SU-DHL-6 (cell line): ENCODE results near the gene CACTIN.

Experiments used
- EZH2phosphoT487 ChIP-seq: fragments of 200-600 bp; sonication (generic), shearing (Covaris generic); conservative IDR thresholded peaks from 2 replicates; pipeline ENCODE4 v1.6.1; 2018; ENCODE audit warnings: mild to moderate bottlenecking, antibody characterized with exemption, low read length, moderate library complexity, mixed read lengths
- TF ChIP-seq, protein P1 (sequence below): fragments of 200-600 bp; sonication (generic); IDR thresholded peaks from one replicate; pipeline ENCODE4 v1.5.1; 2017; ENCODE audit warnings: antibody characterized with exemption, mild to moderate bottlenecking, low read length, moderate library complexity; ENCODE audit not compliant: insufficient read depth, poor library complexity, severe bottlenecking

DNA sequence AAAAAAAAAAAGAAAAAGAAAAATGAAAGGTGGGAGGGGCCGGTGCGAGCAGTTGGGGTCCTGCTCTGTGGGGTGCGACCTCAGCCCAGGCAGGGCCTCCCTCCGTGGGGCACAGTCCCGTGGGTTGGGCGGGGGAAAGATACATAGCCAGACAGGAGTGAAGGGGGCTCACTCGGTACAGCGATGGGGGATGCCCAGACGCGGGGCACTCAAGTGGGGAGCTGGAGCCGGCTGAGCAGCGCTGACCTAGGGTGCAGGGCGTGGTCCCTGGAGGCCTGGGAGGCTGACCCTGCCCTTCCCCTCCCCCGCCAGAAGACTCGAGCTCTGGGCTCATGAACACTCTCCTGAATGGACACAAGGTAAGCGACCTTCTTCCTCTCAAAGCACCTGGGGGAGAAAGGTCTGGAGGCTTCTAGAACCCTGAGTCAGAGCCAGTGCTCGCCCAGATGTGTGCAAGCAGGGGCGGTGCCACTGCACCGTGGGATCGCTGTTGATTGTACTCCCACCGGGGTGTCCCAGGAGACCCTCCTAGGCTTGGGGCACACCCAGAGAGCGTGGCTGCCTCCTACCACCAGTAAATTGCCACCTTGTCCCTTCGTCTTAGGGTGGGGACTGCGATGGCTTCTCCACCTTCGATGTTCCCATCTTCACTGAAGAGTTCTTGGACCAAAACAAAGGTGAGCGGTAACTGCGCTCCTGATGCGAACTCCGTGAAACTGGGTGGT, 50.5 kb downstream of the CACTIN start:
- TF ChIP-seq, protein P1, sequence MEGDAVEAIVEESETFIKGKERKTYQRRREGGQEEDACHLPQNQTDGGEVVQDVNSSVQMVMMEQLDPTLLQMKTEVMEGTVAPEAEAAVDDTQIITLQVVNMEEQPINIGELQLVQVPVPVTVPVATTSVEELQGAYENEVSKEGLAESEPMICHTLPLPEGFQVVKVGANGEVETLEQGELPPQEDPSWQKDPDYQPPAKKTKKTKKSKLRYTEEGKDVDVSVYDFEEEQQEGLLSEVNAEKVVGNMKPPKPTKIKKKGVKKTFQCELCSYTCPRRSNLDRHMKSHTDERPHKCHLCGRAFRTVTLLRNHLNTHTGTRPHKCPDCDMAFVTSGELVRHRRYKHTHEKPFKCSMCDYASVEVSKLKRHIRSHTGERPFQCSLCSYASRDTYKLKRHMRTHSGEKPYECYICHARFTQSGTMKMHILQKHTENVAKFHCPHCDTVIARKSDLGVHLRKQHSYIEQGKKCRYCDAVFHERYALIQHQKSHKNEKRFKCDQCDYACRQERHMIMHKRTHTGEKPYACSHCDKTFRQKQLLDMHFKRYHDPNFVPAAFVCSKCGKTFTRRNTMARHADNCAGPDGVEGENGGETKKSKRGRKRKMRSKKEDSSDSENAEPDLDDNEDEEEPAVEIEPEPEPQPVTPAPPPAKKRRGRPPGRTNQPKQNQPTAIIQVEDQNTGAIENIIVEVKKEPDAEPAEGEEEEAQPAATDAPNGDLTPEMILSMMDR: no peak
- no peak for TF ChIP-seq EZH2phosphoT487
